Vagina (tissue), 2 donors: ENCODE data around the gene PAX6.

Experiments used
- CTCF ChIP-seq, 3 experiments: fragments of 450-650 bp in 2 of 3; fragments of 200-600 bp in 1 of 3; sonication (generic) in 1 of 3; IDR thresholded peaks; one replicate each; pipeline ENCODE4 v1.5.1; 2017 to 2019; ENCODE audit warnings: antibody characterized with exemption in 3 of 3, mild to moderate bottlenecking in 2 of 3, moderate library complexity in 2 of 3
- POLR2A ChIP-seq, 2 donors: fragments of 450-650 bp; IDR thresholded peaks; one replicate each; pipeline ENCODE4 v1.6.1; 2017; ENCODE audit warnings: antibody characterized with exemption in 2 of 2, mild to moderate bottlenecking in 2 of 2, moderate library complexity in 2 of 2

- TF ChIP-seq CTCF (IDR thresholded peaks at IDR 0.05), result no peak
- TF ChIP-seq POLR2A (IDR thresholded peaks at IDR 0.05), result no peak
Measured at GRCh38 chr11:31772412-31772811, 38.7 kb downstream of the PAX6 start.
